Measurements from ENCODE around the gene PPP1R13B. TPM values are rescaled to one million over a fixed set of nuclear protein-coding genes. Genes with fewer than 3 reads are reported as not detected.

The PPP1R13B gene
- total and polyA plus RNA-seq, 8 donors, result 20.9 to 33.9 (median 26.9) TPM

GRCh38 chr14:103709814-103710213 lies 137.6 kb downstream of the PPP1R13B start:
- Histone ChIP-seq H3K9me3 (no peaks in the 10 kb centered on the region), H3K36me3 (no peaks in the 10 kb centered on the region), H3K27me3 (no peaks in the 10 kb centered on the region), H3K4me3 (no peak overlapping the region), H3K4me1 (peaks cover 4 to 8% (median 5%) of the 10 kb centered on the region in 3 donors), H3K27ac (no peak overlapping the region)
- no peak for ATAC-seq
- intact Hi-C loops (cut with DNase I), result no loop called here
- WGBS, 2 donors, result 84 to 89% methylated on average over 15 of the region's 15 CpGs
- peak in 2 of 6 donors; percentile 20 to 64 for DNase-seq
- TF ChIP-seq CTCF (IDR thresholded peaks at IDR 0.05), result no peak
- FAIRE-seq, result no peak

DNA sequence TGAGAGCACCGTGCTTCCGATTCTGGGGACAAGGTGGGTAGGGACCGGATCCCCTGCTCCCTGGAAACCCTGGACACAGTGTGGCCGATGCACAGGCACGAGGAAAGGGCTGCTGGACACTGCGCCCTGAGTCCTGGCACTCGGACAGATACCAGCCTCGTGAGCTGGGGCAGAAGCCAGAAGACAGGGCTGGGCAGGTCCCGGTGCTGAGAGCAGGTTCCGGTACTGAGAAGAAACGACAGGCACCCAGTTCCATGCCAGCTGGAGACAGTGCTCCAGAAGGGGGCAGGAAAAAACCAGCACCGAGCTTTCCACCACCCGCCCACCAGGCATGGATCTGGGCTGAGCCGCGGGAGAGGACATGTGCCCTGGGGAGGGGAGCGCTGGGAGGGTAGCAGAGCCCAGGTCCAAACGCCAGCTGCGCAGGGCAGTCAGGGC lies 138.6 kb downstream of the PPP1R13B start:
- ATAC-seq, result peak in 2 of 4 donors; percentile 19 to 25
- H3K9me3 ChIP-seq, result no peaks in the 10 kb centered on the region
- intact Hi-C loops (cut with DNase I), result no loop called here
- TF ChIP-seq CTCF (IDR thresholded peaks at IDR 0.05), result no peak
- no peaks in the 10 kb centered on the region for H3K36me3 ChIP-seq
- WGBS, 2 donors, result 50 to 54% methylated on average over 18 of the region's 18 CpGs
- H3K27ac ChIP-seq, result peak overlapping the region in 2 of 4 donors; percentile 3 to 16
- H3K4me1 ChIP-seq, result peaks cover 0 to 4% (median 0%) of the 10 kb centered on the region in 3 donors
- H3K27me3 ChIP-seq, result no peaks in the 10 kb centered on the region
- FAIRE-seq, result no peak
- DNase-seq, result peak in 2 of 6 donors; percentile 38 to 70
- no peak overlapping the region for H3K4me3 ChIP-seq

DNA sequence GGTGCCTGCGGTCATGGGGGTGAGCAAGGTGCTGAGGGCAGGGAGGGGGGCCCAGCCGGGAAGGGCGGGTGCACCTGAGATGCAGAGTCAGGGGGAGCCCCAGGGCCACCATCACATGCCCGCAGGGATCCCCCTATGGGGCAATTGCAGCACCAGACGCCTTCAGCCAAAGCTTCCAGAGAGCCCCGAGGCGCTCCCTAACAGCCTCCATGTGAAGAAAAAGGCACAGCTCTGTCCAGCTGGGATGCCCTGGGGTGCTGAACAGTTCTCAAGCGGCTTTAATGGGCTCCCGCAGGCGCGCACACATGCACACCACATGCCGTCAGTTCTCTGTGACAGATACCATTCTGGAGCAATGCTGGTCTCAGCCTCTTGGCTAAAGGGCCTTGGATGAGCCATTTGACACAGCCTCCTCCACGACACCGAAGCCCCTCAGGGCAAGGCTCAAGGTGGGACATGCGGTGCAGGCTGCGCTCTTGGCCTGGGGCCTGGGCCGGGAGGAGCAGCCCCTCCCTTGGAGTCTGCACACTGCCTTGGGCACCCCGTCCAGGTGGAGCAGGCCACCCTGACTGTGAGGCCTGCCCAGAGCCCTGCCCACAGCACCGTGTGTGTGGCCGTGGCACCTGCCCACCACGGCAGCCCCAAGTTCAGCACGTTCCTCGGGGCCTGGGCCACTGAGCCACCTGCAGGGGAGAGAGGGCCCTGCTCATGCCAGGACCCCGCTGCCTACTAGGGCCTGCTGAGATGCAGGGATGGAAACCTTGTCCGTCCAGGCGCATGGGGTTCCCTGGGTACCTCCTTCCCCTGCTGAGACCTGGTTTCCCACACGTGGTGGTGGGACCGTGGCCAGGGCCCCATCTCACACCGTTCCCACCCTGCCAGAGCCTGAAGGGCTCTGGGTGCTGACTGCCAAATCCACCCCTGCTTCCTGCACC lies 139.8 kb downstream of the PPP1R13B start:
- no peak overlapping the region for H3K4me3 ChIP-seq
- DNase-seq (peak in 3 of 6 donors; percentile 14 to 73 (median 37)), FAIRE-seq (no peak), ATAC-seq (no peak)
- H3K4me1 ChIP-seq, result peaks cover 0 to 3% (median 0%) of the 10 kb centered on the region in 3 donors
- no peak for TF ChIP-seq CTCF (IDR thresholded peaks at IDR 0.05)
- H3K9me3 ChIP-seq, result no peaks in the 10 kb centered on the region
- WGBS, 2 donors, result 84 to 88% methylated on average over 29 of the region's 29 CpGs
- H3K36me3 ChIP-seq, result no peaks in the 10 kb centered on the region
- no peaks in the 10 kb centered on the region for H3K27me3 ChIP-seq
- no peak overlapping the region for H3K27ac ChIP-seq
- intact Hi-C loops (cut with DNase I), result no loop called here

- Histone ChIP-seq H3K27ac (no peak overlapping the region), H3K9me3 (no peaks in the 10 kb centered on the region), H3K36me3 (peaks cover 0 to 7% (median 0%) of the 10 kb centered on the region in 3 donors), H3K4me3 (no peak overlapping the region), H3K4me1 (no peaks in the 10 kb centered on the region), H3K27me3 (no peaks in the 10 kb centered on the region)
- WGBS, 2 donors, result 89 to 92% methylated on average over 41 of the region's 41 CpGs
- ATAC-seq, result no peak
- no peak for FAIRE-seq
- TF ChIP-seq CTCF (IDR thresholded peaks at IDR 0.05), result no peak
- peak in 3 of 6 donors; percentile 13 to 69 (median 26) for DNase-seq
- intact Hi-C loops (cut with DNase I), result no loop called here
Measured at GRCh38 chr14:103706551-103707328, 140.6 kb downstream of the PPP1R13B start.
